Endothelial cell of umbilical vein (primary cell): ENCODE measurements around the gene HBA2. TPM values are rescaled to one million over a fixed set of nuclear protein-coding genes. Genes with fewer than 3 reads are reported as not detected.

Experiments used
- BruUV-seq: library from RNA; stranded (reverse); fragments of 400-500 nt; replicated peaks from 2 replicates; lab custom pipeline; 2021; lab: Mats Ljungman, UMichigan
- CTCF ChIA-PET: fragments of 300-600, 350-600 bp; sonication (Branson Sonifier 250); formaldehyde crosslinking; loops from one replicate; lab custom pipeline; 2021; ENCODE audit warnings: antibody characterized with exemption, inconsistent platforms; lab: Charles Lee
- POLR2A ChIA-PET: fragments of 300-600, 350-600 bp; sonication (Branson Sonifier 250); formaldehyde crosslinking; loops from one replicate; lab custom pipeline; 2021; ENCODE audit warnings: antibody characterized with exemption, inconsistent platforms; lab: Charles Lee
- DNase-seq: peaks from one replicate; pipeline ENCODE4 v3.0.0-alpha.2; 2011; ENCODE audit warnings: low read depth, low spot score
- FAIRE-seq: peaks from 2 replicates; lab custom pipeline; 2011; peaks lifted over from hg19 to GRCh38; lab: Jason Lieb, UNC
- H2AFZ ChIP-seq: 2 replicates; pipeline ENCODE4 v1.6.0; 2012; ENCODE audit warnings: low read depth, low read length, control low read depth, inconsistent platforms
- H3K27ac ChIP-seq: 2 replicates; pipeline ENCODE4 v1.5.1; 2011; ENCODE audit warnings: low read depth, mild to moderate bottlenecking, control low read depth, low read length, moderate library complexity; ENCODE audit not compliant: insufficient read depth
- H3K27me3 ChIP-seq, 2 experiments: 2 replicates each; pipeline versions ENCODE4 v1.6.0 to v1.6.1; 2011; ENCODE audit warnings: low read length in 2 of 2, mixed read lengths in 1 of 2; ENCODE audit not compliant: control insufficient read depth in 2 of 2, insufficient read depth in 2 of 2
- H3K36me3 ChIP-seq, 2 experiments: 2 replicates in 1 of 2; 3 replicates in 1 of 2; pipeline ENCODE4 v1.5.1; 2011; ENCODE audit warnings: low read length in 2 of 2, mild to moderate bottlenecking in 1 of 2, moderate library complexity in 1 of 2; ENCODE audit not compliant: control insufficient read depth in 2 of 2, insufficient read depth in 2 of 2; ENCODE audit errors: extremely low read depth in 1 of 2
- H3K4me1 ChIP-seq: 3 replicates; pipeline ENCODE4 v1.5.1; 2011; ENCODE audit warnings: mild to moderate bottlenecking, low read length; ENCODE audit not compliant: control insufficient read depth, insufficient read depth; ENCODE audit errors: extremely low read depth
- H3K4me2 ChIP-seq: 2 replicates; pipeline ENCODE4 v1.6.1; 2011; ENCODE audit warnings: low read length, control low read depth, mixed read lengths; ENCODE audit not compliant: insufficient read depth
- H3K4me3 ChIP-seq, 3 experiments: fragments of 200-600 bp in 1 of 3; sonication (generic), shearing (Covaris generic) in 1 of 3; replicated peaks in 1 of 3; 2 replicates each; pipeline ENCODE4 v1.5.1; 2011 to 2016; ENCODE audit warnings: control low read depth in 3 of 3, low read length in 3 of 3, mild to moderate bottlenecking in 2 of 3, inconsistent platforms in 1 of 3, low read depth in 1 of 3, moderate library complexity in 1 of 3; ENCODE audit not compliant: insufficient read depth in 1 of 3
- H3K79me2 ChIP-seq: 2 replicates; pipeline ENCODE4 v1.6.0; 2012; ENCODE audit warnings: low read length, inconsistent platforms; ENCODE audit not compliant: control insufficient read depth, insufficient read depth
- H3K9ac ChIP-seq: replicated peaks from 2 replicates; pipeline ENCODE3; 2011; ENCODE audit warnings: low read length, control low read depth; ENCODE audit not compliant: insufficient read depth; ENCODE audit errors: extremely low read depth
- H3K9me1 ChIP-seq: replicated peaks from 3 replicates; pipeline ENCODE4 v1.6.0; 2011; ENCODE audit warnings: mild to moderate bottlenecking, low read length; ENCODE audit not compliant: control insufficient read depth, insufficient read depth; ENCODE audit errors: extremely low read depth
- H3K9me3 ChIP-seq: replicated peaks from 2 replicates; pipeline ENCODE4 v1.5.1; 2012; ENCODE audit warnings: low read length, inconsistent platforms; ENCODE audit not compliant: control insufficient read depth, insufficient read depth
- H4K20me1 ChIP-seq: replicated peaks from 2 replicates; pipeline ENCODE3; 2011; ENCODE audit warnings: mild to moderate bottlenecking, low read length; ENCODE audit not compliant: control insufficient read depth, insufficient read depth; ENCODE audit errors: extremely low read depth
- EZH2 ChIP-seq: IDR thresholded peaks from 2 replicates; pipeline ENCODE4 v1.6.1; 2012; ENCODE audit warnings: borderline replicate concordance, low read depth, mild to moderate bottlenecking, moderate library complexity, low read length, inconsistent platforms; ENCODE audit not compliant: severe bottlenecking
- FOS ChIP-seq: IDR thresholded peaks from 2 replicates; pipeline ENCODE4 v1.6.1; 2011; ENCODE audit warnings: mild to moderate bottlenecking, low read length, moderate library complexity, borderline replicate concordance; ENCODE audit not compliant: insufficient read depth
- GATA2 ChIP-seq: IDR thresholded peaks from 2 replicates; pipeline ENCODE4 v1.7.0; 2011; ENCODE audit warnings: low read depth, mild to moderate bottlenecking, moderate library complexity, mixed read lengths, low read length; ENCODE audit not compliant: insufficient read length, insufficient read depth
- JUN ChIP-seq: IDR thresholded peaks from 2 replicates; pipeline ENCODE4 v1.6.1; 2011; ENCODE audit warnings: borderline replicate concordance, low read depth; ENCODE audit not compliant: insufficient read length, insufficient read depth
- POLR2A ChIP-seq: IDR thresholded peaks from 2 replicates; pipeline ENCODE4 v1.6.1; 2012; ENCODE audit warnings: low read depth, mild to moderate bottlenecking, control low read depth, low read length
- POLR2AphosphoS5 ChIP-seq: IDR thresholded peaks from 2 replicates; pipeline ENCODE4 v1.6.1; 2012; ENCODE audit warnings: low read depth, mild to moderate bottlenecking, control low read depth, low read length, moderate library complexity; ENCODE audit not compliant: insufficient read depth
- dilution Hi-C: fragments of 300-500 bp; cut with MboI; formaldehyde crosslinking; loops from one replicate; pipeline ENCODE4 v1.15.0; 2019; ENCODE audit warnings: low sequenced_read_pairs; ENCODE audit not compliant: extremely low pct_ligation_motif_present
- intact Hi-C: fragments of 100-400 bp; cut with micrococcal nuclease; formaldehyde crosslinking; loops from one replicate; pipeline ENCODE4 v1.10.0; 2022
- polyA plus RNA-seq, 4 experiments: library from polyadenylated mRNA; depleted of rRNA in 3 of 4; stranded (reverse) in 3 of 4; unstranded in 1 of 4; fragments of >200 nt; gene quantifications; 2 replicates each; pipeline versions ENCODE4 v1.2.1 to v1.2.3, GENCODE V29; 2011 to 2012; ENCODE audit warnings: missing spikeins in 1 of 4
- total RNA-seq: library from RNA; stranded (reverse); gene quantifications from 2 replicates; pipeline ENCODE4 v1.2.3, GENCODE V29; 2021
- TF ChIP-seq, protein P1 (sequence below): IDR thresholded peaks from 2 replicates; pipeline ENCODE4 v1.6.1; 2011; ENCODE audit not compliant: insufficient read depth, insufficient read length
- TF ChIP-seq, protein P2 (sequence below), 2 donors: IDR thresholded peaks; 1 replicate in 1 of 2; 2 replicates in 1 of 2; pipeline ENCODE4 v1.5.1; 2011; ENCODE audit warnings: low read length in 2 of 2, mild to moderate bottlenecking in 2 of 2, moderate library complexity in 2 of 2, control low read depth in 1 of 2, inconsistent platforms in 1 of 2, low read depth in 1 of 2; ENCODE audit not compliant: insufficient read depth in 1 of 2; ENCODE audit errors: extremely low read depth in 1 of 2

The HBA2 gene
- total and polyA plus RNA-seq, 2 donors (not counting 3 experiments of a cell fraction or from before 2014, with no cell fraction given) = not detected

DNA sequence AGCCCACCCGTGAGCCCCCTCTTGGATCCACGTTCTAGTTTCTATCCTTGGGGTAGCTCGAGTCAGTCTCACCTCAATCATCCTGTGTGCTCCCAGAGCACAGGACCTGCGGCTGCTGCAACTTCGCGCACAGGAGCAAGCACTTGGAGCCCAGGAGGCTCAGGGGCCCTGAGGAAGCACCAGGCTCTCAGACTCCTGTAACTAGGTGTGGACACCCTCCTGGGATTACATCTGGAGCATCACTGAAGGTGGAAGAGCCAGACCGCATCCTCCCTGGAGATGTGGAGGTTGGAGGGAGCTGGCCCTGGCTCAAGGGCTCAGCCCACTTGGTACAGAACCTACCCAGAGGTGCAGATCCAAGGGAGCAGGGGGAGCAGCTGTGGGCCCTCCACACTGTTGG lies 10.3 kb downstream of the HBA2 start:
- FAIRE-seq (no peak), DNase-seq (no peak)
- no peaks in the 10 kb centered on the region for H3K79me2 ChIP-seq
- no peak overlapping the region for H3K27ac ChIP-seq
- intact Hi-C loops = loop anchor here (5.0 kb wide), 1 partner anchor 169 kb away; the partner anchor contains the start of gene AXIN1
- H3K9me1 ChIP-seq = no peaks in the 10 kb centered on the region
- dilution Hi-C loops = no loop called here
- H2AFZ ChIP-seq = no peak overlapping the region
- H3K4me3 ChIP-seq = no peak overlapping the region
- peaks cover 5 to 8% of the 10 kb centered on the region in 2 experiments for H3K36me3 ChIP-seq
- H3K4me2 ChIP-seq = no peak overlapping the region
- H3K9me3 ChIP-seq = no peaks in the 10 kb centered on the region
- CTCF ChIA-PET = interaction anchor here (0.9 to 3.3 kb wide), 5 partner anchors 65 to 117 kb away, joined by 4 to 41 read pairs (median 12); no protein-coding TSS in a partner anchor
- H4K20me1 ChIP-seq = no peaks in the 10 kb centered on the region
- POLR2A ChIA-PET = interaction anchor here (0.6 to 0.7 kb wide), 2 partner anchors 9 to 96 kb away, joined by 3 to 6 read pairs; no protein-coding TSS in a partner anchor
- TF ChIP-seq, protein P1, sequence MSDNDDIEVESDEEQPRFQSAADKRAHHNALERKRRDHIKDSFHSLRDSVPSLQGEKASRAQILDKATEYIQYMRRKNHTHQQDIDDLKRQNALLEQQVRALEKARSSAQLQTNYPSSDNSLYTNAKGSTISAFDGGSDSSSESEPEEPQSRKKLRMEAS = no peak
- TF ChIP-seq, protein P2, sequence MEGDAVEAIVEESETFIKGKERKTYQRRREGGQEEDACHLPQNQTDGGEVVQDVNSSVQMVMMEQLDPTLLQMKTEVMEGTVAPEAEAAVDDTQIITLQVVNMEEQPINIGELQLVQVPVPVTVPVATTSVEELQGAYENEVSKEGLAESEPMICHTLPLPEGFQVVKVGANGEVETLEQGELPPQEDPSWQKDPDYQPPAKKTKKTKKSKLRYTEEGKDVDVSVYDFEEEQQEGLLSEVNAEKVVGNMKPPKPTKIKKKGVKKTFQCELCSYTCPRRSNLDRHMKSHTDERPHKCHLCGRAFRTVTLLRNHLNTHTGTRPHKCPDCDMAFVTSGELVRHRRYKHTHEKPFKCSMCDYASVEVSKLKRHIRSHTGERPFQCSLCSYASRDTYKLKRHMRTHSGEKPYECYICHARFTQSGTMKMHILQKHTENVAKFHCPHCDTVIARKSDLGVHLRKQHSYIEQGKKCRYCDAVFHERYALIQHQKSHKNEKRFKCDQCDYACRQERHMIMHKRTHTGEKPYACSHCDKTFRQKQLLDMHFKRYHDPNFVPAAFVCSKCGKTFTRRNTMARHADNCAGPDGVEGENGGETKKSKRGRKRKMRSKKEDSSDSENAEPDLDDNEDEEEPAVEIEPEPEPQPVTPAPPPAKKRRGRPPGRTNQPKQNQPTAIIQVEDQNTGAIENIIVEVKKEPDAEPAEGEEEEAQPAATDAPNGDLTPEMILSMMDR (IDR thresholded peaks at IDR 0.05; ENCODE audit: extremely low read depth in 1 of 2, insufficient read depth in 1 of 2, low read depth in 1 of 2, low read length in 2 of 2) = no peak
- TF ChIP-seq FOS = no peak
- no peak for TF ChIP-seq GATA2
- no peak for TF ChIP-seq EZH2
- TF ChIP-seq JUN = no peak
- TF ChIP-seq POLR2AphosphoS5 = no peak
- no peak for TF ChIP-seq POLR2A
- H3K27me3 ChIP-seq = peaks cover 10 to 14% of the 10 kb centered on the region in 2 experiments
- no peak overlapping the region for H3K9ac ChIP-seq
- BruUV-seq = no TSS peak
- H3K4me1 ChIP-seq = peaks cover 5% of the 10 kb centered on the region
